ENCODE data around the gene ATP5IF1.

Gene ATP5IF1

DNA sequence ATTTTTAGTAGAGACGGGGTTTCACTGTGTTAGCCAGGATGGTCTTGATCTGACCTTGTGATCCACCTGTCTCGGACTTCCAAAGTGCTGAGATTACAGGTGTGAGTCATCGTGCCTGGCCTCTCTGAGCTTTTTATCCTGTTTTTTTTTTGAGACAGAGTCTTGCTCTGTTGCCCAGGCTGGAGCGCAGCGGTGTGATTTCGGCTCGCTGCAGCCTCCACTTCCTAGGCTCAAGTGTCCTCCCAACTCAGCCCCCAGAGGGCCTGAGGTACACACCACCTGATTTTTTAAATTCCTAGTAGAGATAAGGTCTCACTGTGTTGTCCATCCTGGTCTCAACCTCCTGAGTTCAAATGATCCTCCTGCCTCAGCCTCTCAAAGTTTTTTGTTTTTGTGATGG is 43.8 kb downstream of the ATP5IF1 start:
- intact Hi-C loops (cut with DNase I; ENCODE audit: low total_unique reads), result no loop called here
- TF ChIP-seq, protein P1, sequence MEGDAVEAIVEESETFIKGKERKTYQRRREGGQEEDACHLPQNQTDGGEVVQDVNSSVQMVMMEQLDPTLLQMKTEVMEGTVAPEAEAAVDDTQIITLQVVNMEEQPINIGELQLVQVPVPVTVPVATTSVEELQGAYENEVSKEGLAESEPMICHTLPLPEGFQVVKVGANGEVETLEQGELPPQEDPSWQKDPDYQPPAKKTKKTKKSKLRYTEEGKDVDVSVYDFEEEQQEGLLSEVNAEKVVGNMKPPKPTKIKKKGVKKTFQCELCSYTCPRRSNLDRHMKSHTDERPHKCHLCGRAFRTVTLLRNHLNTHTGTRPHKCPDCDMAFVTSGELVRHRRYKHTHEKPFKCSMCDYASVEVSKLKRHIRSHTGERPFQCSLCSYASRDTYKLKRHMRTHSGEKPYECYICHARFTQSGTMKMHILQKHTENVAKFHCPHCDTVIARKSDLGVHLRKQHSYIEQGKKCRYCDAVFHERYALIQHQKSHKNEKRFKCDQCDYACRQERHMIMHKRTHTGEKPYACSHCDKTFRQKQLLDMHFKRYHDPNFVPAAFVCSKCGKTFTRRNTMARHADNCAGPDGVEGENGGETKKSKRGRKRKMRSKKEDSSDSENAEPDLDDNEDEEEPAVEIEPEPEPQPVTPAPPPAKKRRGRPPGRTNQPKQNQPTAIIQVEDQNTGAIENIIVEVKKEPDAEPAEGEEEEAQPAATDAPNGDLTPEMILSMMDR (IDR thresholded peaks at IDR 0.05), result no peak
- Histone ChIP-seq H3K9me3 (no peaks in the 10 kb centered on the region), H3K36me3 (peaks cover 52 to 81% (median 54%) of the 10 kb centered on the region in 3 donors), H3K4me3 (no peak overlapping the region), H3K27ac (no peak overlapping the region), H3K4me1 (no peaks in the 10 kb centered on the region), H3K27me3 (no peaks in the 10 kb centered on the region)
- no peak for DNase-seq

DNA sequence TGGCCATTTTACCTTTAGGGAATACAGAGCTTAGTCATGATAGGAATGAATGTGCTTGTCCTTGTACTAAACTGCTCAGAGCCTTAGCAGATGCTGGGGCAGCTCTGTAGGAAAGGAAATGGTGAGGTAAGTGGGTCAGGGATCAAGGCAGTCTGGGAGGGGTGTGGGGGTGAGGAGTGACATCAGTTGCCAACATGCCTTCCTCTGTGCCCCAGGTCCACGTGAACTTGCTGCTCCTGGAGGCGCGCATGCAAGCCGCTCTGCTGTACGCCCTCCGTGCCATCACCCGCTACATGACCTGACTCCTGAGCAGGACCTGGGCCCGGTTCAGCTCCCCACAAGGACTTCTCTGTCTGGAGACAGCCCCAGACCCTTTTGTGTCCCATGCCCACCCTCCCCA is 44.6 kb downstream of the ATP5IF1 start:
- peaks cover 44 to 75% (median 49%) of the 10 kb centered on the region in 3 donors for H3K36me3 ChIP-seq
- no peaks in the 10 kb centered on the region for H3K4me1 ChIP-seq
- H3K27ac ChIP-seq, result no peak overlapping the region
- TF ChIP-seq, protein P1 (IDR thresholded peaks at IDR 0.05), result no peak
- intact Hi-C loops (cut with DNase I; ENCODE audit: low total_unique reads), result no loop called here
- H3K27me3 ChIP-seq, result no peaks in the 10 kb centered on the region
- H3K4me3 ChIP-seq, result no peak overlapping the region
- no peak for DNase-seq
- no peaks in the 10 kb centered on the region for H3K9me3 ChIP-seq

DNA sequence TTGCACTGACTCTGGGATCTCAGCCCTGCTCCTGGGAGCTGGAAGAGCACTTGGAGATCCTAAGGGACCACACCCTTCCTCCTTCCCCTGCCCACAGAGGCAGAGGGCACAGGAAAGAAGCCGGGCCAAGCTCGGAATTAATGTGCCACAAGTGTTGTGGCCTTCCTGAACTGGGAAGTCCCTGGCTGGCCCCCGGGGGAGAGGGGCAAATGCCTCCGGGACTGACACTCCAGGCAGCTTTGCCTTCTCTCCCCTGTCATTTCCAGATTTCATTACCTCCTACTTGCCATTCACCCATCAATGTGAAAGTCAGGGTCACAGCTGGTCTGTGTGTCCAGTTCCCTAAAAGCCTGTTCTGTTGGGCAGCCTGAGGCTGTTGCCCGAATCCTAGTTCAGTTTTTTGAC is 45.1 kb downstream of the ATP5IF1 start:
- intact Hi-C loops (cut with DNase I; ENCODE audit: low total_unique reads), result no loop called here
- DNase-seq, result peak in 1 of 2 donors; percentile 25
- peaks cover 40 to 70% (median 46%) of the 10 kb centered on the region in 3 donors for H3K36me3 ChIP-seq
- no peak overlapping the region for H3K4me3 ChIP-seq
- H3K4me1 ChIP-seq, result no peaks in the 10 kb centered on the region
- H3K9me3 ChIP-seq, result no peaks in the 10 kb centered on the region
- TF ChIP-seq, protein P1 (IDR thresholded peaks at IDR 0.05), result no peak
- H3K27ac ChIP-seq, result no peak overlapping the region
- H3K27me3 ChIP-seq, result no peaks in the 10 kb centered on the region

DNA sequence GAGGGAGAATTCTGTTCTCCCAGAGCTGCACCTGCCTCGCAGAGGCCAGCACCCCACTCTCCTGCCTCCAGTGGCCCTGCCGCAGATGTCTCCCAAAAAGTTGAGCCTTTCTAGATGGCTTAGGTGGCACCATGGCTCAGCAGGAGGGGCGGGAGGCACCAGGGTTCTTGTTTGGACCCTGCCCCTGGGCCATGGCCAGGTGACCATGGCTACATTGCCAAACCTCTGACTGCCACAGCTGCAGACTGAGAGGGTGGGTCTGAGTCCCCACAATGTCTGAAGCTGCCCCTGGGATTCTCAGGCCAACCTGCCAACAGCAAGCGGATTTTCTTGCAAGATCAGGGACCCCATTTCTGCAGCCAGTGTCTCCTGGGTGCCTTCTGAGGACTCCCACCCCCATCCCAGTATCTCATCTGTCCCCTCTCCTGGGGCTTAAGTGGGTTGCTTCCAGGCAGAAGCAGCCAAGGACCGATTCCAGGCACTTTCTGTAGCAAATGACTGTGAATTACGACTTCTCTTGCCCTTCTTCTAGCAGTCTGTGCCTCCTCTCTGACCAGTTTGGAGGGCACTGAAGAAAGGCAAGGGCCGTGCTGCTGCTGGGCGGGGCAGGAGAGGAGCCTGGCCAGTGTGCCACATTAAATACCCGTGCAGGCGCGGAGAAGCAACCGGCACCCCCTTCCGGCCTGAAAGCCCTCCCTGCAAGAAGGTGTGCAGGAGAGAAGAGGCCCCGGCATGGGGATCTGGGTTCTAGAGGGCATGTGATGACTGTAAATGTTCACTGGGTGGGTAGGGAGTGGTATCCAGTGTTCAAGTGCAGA is 45.9 kb downstream of the ATP5IF1 start:
- H3K4me1 ChIP-seq, result no peaks in the 10 kb centered on the region
- no peak for DNase-seq
- H3K4me3 ChIP-seq, result no peak overlapping the region
- no peaks in the 10 kb centered on the region for H3K27me3 ChIP-seq
- TF ChIP-seq, protein P1 (IDR thresholded peaks at IDR 0.05), result no peak
- intact Hi-C loops (cut with DNase I; ENCODE audit: low total_unique reads), result no loop called here
- peaks cover 38 to 63% (median 46%) of the 10 kb centered on the region in 3 donors for H3K36me3 ChIP-seq
- no peaks in the 10 kb centered on the region for H3K9me3 ChIP-seq
- H3K27ac ChIP-seq, result no peak overlapping the region

DNA sequence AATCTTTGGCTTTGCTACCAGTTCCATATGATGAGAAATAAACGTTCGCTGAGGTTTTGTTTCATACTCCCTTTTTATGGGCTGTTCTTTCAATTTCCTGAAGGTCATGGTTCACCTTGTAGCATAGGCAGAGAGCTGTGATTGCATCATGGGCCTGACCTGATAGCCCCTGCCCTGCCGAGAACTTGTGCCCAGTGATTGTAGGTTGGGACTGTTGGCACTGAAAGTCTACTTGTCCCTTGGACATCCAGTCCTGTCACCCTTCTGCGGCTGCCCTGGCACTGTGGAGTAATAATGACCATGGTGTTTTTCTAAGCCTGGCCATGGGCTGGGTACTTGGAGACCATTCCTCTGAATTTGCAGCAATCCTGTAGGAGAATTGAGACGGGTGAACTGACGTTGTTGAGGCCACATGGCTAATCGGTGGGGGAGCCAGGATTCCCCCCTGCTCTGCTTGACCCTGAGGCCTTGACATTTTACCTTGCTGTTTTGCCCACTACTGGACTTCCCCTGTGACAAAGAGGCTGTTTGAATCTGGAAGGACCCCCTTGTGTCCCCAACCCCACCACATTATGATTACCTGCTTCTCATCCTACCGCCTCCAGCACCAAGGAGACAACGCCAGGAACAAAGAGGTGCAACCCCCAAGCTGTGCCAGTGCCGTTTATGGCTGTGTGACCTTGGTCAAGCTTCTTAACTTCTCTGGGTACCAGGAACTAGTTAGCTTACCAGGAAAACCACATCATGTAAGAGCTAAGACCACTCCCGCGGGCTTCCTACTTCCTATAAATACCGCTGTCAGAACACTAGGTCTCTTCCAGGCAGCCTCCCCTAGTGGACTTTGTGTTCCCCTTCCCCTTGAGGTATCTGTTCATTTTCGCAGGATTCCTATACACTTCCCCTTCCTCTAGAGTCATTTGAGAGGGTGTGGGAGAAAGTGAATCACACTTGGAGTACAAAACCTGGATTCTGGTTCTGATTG is 46.8 kb downstream of the ATP5IF1 start:
- H3K4me3 ChIP-seq, result no peak overlapping the region
- no peaks in the 10 kb centered on the region for H3K4me1 ChIP-seq
- H3K36me3 ChIP-seq, result peaks cover 29 to 54% (median 40%) of the 10 kb centered on the region in 3 donors
- DNase-seq, result peak in 1 of 2 donors; percentile 34
- no peaks in the 10 kb centered on the region for H3K27me3 ChIP-seq
- intact Hi-C loops (cut with DNase I; ENCODE audit: low total_unique reads), result no loop called here
- no peaks in the 10 kb centered on the region for H3K9me3 ChIP-seq
- TF ChIP-seq, protein P1 (IDR thresholded peaks at IDR 0.05), result no peak
- H3K27ac ChIP-seq, result no peak overlapping the region

Measured in tibial artery (tissue), 4 donors.